NT2/D1 (cell line): ENCODE data around the gene B4GALNT2.
"Not testable (repeated sequence)": the region's sequence is repeated elsewhere in the genome, so short reads cannot be mapped to it uniquely, and the experiment has no call there.

Experiments used
- DNase-seq: peaks from one replicate; pipeline ENCODE4 v3.0.0-alpha.2; 2011; ENCODE audit warnings: low read depth, low spot score
- H3K27me3 ChIP-seq: 2 replicates; pipeline ENCODE4 v1.6.0; 2011; ENCODE audit warnings: mild to moderate bottlenecking; ENCODE audit not compliant: insufficient read length, insufficient read depth
- H3K36me3 ChIP-seq: 2 replicates; pipeline ENCODE4 v1.6.1; 2011; ENCODE audit warnings: mild to moderate bottlenecking, low read length, mixed read lengths; ENCODE audit not compliant: insufficient read depth, insufficient read length
- H3K4me1 ChIP-seq: 2 replicates; pipeline ENCODE4 v1.5.1; 2011; ENCODE audit not compliant: insufficient read depth, insufficient read length
- H3K4me3 ChIP-seq: 2 replicates; pipeline ENCODE4 v1.5.1; 2011; ENCODE audit warnings: low read depth; ENCODE audit not compliant: insufficient read length
- H3K9ac ChIP-seq: 2 replicates; pipeline ENCODE4 v1.6.0; 2011; ENCODE audit warnings: low read depth; ENCODE audit not compliant: insufficient read length
- H3K9me3 ChIP-seq: 2 replicates; pipeline ENCODE4 v1.5.1; 2011; ENCODE audit warnings: mild to moderate bottlenecking, low read length; ENCODE audit not compliant: insufficient read depth
- SUZ12 ChIP-seq: IDR thresholded peaks from 2 replicates; pipeline ENCODE4 v1.6.1; 2011; ENCODE audit not compliant: insufficient read length, insufficient read depth; ENCODE audit errors: extremely low read depth
- YY1 ChIP-seq: IDR thresholded peaks from 2 replicates; pipeline ENCODE4 v1.6.1; 2011; ENCODE audit not compliant: insufficient read length, insufficient read depth
- ZNF274 ChIP-seq: IDR thresholded peaks from 2 replicates; pipeline ENCODE4 v1.6.1; 2011; ENCODE audit warnings: mild to moderate bottlenecking, low read depth, low read length

Gene B4GALNT2

GRCh38 chr17:49100601-49101000, 32.0 kb upstream of the B4GALNT2 start:
- no peaks in the 10 kb centered on the region for H3K4me1 ChIP-seq
- no peak for DNase-seq
- H3K36me3 ChIP-seq = no peaks in the 10 kb centered on the region
- H3K9ac ChIP-seq = no peak overlapping the region
- H3K27me3 ChIP-seq = no peaks in the 10 kb centered on the region
- no peak overlapping the region for H3K4me3 ChIP-seq
- H3K9me3 ChIP-seq = no peaks in the 10 kb centered on the region
- TF ChIP-seq YY1 = no peak
- TF ChIP-seq ZNF274 = no peak
- no peak for TF ChIP-seq SUZ12

- no peak for DNase-seq
- H3K9ac ChIP-seq = no peak overlapping the region
- TF ChIP-seq SUZ12 (no peak), YY1 (no peak), ZNF274 (no peak)
- H3K27me3 ChIP-seq = no peaks in the 10 kb centered on the region
- no peaks in the 10 kb centered on the region for H3K9me3 ChIP-seq
- H3K4me1 ChIP-seq = no peaks in the 10 kb centered on the region
- no peaks in the 10 kb centered on the region for H3K36me3 ChIP-seq
- no peak overlapping the region for H3K4me3 ChIP-seq
These were observed 31.5 kb upstream of the B4GALNT2 start for GRCh38 chr17:49101054-49101534.

- H3K9ac ChIP-seq, H3K27me3 ChIP-seq, H3K36me3 ChIP-seq, H3K4me3 ChIP-seq, H3K9me3 ChIP-seq, DNase-seq, H3K4me1 ChIP-seq: not testable (repeated sequence)
These were observed 29.2 kb upstream of the B4GALNT2 start for GRCh38 chr17:49103360-49103759.

DNA sequence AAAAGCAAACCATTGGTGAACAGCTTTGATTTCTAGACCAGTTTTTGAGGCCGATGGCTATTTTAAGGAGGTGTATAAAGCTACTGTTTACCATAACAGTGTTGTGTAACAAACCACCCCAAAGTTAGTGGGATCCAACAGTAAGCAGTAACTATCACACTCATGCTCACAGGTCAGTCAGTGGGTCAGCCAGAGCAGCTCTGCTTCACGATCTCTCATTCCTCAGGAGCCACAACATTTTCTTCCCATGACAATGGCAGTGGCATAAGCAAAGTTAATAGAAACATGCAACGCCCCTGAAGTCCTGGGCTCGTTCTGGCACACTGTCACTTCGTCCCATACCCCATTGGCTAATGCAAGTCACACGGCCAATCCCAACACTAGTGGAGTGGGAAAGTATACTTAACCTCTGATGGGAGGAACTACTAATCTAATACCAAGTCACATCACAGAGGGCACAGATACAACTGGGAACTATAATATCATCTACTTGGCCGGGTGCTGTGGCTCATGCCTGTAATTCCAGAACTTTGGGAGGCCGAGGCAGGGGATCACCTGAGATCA, 28.0 kb upstream of the B4GALNT2 start:
- Histone ChIP-seq H3K9me3 (no peaks in the 10 kb centered on the region), H3K4me3 (no peak overlapping the region), H3K9ac (no peak overlapping the region), H3K36me3 (no peaks in the 10 kb centered on the region), H3K4me1 (no peaks in the 10 kb centered on the region), H3K27me3 (no peaks in the 10 kb centered on the region)
- TF ChIP-seq YY1 (no peak), SUZ12 (no peak), ZNF274 (no peak)
- no peak for DNase-seq

GRCh38 chr17:49106321-49107210, 26.0 kb upstream of the B4GALNT2 start:
- H3K9me3 ChIP-seq = no peaks in the 10 kb centered on the region
- no peaks in the 10 kb centered on the region for H3K27me3 ChIP-seq
- no peak overlapping the region for H3K4me3 ChIP-seq
- H3K4me1 ChIP-seq = no peaks in the 10 kb centered on the region
- DNase-seq = no peak
- H3K9ac ChIP-seq = no peak overlapping the region
- no peak for TF ChIP-seq SUZ12
- no peak for TF ChIP-seq YY1
- no peak for TF ChIP-seq ZNF274
- no peaks in the 10 kb centered on the region for H3K36me3 ChIP-seq

- no peaks in the 10 kb centered on the region for H3K27me3 ChIP-seq
- no peak overlapping the region for H3K9ac ChIP-seq
- no peaks in the 10 kb centered on the region for H3K36me3 ChIP-seq
- no peaks in the 10 kb centered on the region for H3K4me1 ChIP-seq
- TF ChIP-seq SUZ12 = no peak
- TF ChIP-seq ZNF274 = no peak
- TF ChIP-seq YY1 = no peak
- DNase-seq = no peak
- H3K9me3 ChIP-seq = no peaks in the 10 kb centered on the region
- H3K4me3 ChIP-seq = no peak overlapping the region
These were observed 25.4 kb upstream of the B4GALNT2 start for GRCh38 chr17:49107211-49107557.

DNA sequence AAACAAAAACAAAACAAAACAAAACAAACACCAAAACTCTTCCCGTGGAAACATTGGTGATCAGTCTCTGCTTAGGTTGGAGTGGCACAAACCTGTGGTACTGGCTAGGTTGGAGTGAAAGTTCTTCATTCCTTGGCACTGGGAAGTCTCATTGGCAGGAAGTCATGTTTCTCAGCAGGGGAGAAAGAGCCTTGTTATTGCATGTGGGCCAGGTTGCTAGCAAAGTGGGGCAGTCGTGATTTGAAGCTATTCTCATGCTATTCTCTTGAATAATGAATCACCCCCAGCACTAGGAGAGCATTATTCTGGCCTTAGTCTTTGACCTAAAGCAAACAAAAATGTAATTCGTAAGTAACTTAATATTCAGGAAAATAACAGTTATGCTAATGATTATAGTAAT, 24.3 kb upstream of the B4GALNT2 start:
- Histone ChIP-seq H3K4me1 (no peaks in the 10 kb centered on the region), H3K4me3 (no peak overlapping the region), H3K27me3 (no peaks in the 10 kb centered on the region), H3K36me3 (no peaks in the 10 kb centered on the region), H3K9me3 (no peaks in the 10 kb centered on the region), H3K9ac (peak overlapping the region; percentile 27)
- TF ChIP-seq YY1 (no peak), ZNF274 (no peak), SUZ12 (no peak)
- peak; percentile 27 for DNase-seq
